GM03348 (cell line): Measurements from ENCODE around the gene ZNF425.
"Not testable (repeated sequence)": the region's sequence is repeated elsewhere in the genome, so short reads cannot be mapped to it uniquely, and the experiment has no call there.

Experiments
- DNase-seq: peaks from one replicate; pipeline ENCODE4 v3.0.0; 2012; ENCODE audit warnings: low spot score

Gene ZNF425

GRCh38 chr7:149074116-149074885 lies 51.8 kb downstream of the ZNF425 start:
- DNase-seq = no peak

DNA sequence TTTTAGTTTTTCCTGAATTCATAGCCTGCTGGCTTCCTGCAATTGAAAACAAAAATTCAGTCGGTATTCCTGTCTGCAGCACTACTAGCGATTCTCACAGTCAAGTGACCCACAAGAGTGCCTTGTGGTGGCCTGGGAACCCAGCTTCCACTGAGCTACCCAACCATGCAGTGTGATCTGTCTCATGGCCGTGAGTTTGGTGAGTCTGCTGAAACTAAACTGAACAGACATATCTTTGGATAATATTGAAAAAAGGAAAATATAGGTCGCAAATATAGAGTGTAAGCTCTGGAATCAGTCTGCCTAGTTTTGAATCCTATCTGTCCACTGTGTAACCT lies 53.7 kb downstream of the ZNF425 start:
- DNase-seq = no peak

DNA sequence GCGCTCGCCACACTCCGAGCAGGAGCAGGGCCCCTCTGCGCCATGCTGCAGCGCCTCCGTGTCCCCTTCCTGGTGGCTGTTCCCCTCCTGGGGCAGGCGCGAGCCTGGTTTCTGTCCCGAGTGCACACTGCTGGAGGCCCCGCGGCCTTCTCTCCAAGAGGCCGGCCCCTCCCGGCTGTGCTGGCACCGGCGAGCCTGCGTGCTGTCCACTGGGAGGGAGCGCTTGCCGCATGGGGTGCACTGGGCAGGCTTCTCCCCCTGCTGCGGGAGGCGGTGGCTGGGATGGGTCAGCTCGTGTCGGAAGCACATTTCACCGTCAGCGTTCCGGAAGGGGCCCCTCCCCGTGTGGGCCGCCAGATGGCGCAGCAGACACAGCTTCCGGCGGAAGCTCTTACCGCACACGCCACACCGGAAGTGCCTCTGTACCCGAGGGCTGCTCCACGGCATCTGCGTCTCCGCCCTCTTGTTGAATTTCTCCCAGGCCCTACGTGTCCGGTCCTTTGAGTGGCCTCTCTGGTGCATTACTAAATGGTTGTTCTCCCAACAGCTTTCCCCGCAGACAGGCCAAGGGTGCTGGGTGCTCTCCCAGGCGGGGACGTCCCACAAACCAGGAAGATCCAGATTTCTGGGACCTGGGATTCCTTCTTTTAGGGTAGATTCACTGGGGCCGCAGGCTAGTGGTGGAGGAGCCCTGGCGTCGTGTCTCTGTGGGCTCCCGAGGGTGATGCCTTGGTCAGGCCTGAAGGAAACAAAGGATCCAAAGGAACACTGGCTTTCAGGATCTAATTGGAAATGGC lies 54.3 kb downstream of the ZNF425 start:
- DNase-seq = no peak

- no peak for DNase-seq
Measured at GRCh38 chr7:149071182-149071635, 54.9 kb downstream of the ZNF425 start.

DNA sequence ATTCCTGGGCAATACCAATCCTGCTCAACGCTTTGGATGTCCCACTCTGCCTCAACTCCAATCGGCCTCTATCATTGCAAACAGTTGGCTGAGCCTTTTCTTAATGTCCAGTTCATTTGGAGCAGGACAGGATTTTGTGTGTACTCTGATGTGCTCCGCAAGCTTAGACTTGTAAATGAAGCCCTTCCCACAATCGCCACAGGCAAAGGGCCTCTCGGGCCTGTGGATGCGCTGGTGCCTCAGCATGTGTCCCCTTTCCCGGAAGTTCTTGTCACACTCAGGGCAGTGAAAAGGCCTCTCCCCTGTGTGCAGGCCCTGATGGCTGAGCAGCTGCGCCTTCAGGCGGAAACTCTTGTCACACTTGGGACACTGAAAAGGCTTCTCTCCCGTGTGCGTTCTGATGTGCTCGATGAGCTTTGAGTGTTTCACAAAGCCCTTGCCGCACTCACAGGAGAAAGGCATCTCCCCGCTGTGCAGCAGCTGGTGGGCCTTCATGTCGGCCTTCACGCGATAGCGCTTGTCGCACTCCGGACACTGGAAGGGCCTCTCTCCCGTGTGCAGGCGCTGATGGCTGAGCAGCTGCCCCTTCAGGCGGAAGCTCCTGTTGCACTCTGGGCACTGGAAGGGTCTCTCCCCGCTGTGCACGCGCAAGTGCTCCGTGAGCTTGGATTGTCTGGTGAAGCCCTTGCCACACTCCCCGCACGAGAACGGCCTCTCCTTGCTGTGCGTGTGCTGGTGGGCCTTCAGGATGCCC lies 55.6 kb downstream of the ZNF425 start:
- no peak for DNase-seq

DNA sequence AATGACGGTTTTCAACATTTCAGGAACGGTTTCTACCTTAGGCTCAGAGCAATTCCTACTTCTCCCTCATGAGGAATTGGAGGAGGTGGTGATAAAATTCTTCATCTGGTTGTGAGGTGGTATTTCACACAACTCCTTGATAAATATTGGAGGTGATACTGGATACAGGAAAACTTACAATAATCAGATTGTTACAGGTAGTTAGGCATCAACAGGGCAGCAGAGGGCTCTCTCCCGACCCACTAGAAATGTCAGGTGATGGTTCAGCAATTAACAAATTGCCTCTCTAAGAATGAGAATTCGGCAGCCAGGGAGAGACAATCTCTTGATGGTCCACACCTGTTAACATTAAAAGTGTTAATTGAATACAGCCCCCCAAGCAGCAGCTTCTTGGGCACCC lies 58.3 kb downstream of the ZNF425 start:
- no peak for DNase-seq

DNA sequence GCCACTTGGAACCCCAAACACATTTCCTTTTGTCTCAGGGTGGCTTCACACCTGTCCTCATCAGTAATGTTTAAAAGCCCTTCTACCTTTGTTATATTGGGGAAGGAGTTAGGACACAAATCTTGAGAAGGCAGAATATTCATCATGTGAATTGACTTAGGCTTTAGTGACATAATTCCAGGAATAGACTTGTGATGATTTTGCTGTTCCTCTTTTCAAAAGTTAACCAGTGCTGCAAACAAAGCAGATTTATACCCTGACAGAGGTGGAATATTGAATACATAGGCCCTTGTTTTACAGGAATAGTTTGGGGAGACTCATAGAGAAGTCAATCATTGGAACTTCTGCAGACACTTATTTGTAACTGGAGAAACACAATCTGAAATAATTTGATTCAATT lies 62.6 kb downstream of the ZNF425 start:
- no peak for DNase-seq

- DNase-seq = not testable (repeated sequence)
Measured at GRCh38 chr7:149062217-149062899, 63.8 kb downstream of the ZNF425 start.

DNA sequence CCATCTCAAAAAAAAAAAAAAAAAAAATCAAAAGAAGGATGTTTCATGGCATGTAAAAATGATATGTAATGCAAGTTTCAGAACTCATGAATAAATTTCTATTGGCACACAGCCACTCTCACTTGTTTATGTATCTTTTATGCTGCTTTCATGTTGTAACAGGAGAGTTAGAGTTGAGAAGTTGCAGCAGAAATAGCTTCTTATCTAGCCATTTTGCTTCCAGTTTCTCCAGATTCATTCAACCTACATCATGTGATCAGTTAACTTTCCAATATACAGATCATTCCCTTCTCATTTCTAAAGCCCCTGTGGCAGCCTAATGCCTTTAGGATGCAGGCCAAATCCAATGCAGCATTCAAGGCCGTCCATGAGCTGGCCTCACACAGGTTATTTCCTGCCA lies 66.0 kb downstream of the ZNF425 start:
- no peak for DNase-seq

DNA sequence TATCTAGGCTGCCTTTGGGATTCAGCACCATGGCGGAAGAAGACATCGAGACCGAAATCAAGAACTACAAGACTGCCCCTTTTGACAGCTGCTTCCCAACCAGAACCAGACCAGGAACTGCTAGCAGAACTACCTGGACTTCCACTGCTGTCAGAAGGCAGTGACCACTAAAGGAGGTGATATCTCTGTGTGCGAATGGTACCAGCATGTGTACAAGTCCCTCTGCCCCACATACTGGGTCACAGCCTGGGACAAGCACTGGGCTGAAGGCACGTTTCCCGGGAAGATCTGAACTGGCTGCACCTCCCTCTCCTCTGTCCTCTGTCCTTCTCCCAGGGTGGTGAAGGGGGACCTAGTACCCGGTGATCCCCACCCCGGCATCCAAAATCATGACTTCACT lies 72.2 kb downstream of the ZNF425 start:
- DNase-seq = no peak

DNA sequence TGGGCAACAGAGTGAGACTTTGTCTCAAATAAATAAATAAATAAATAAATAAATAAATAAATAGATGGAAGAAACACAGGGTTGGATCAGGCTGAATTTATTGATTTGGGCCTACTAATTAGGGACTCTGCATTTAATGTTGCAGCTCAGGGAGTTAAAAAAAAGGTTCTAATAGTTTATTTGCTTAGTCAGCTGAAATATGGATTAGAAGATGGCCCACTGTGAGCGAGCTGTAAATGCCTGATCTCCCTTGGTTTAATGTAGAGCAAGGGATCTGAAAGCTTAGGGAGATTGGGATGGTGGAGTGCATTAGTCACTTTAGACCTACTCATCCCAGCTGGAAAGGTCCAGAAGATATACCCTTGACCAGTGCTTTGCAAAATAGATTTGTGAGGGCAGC lies 72.7 kb downstream of the ZNF425 start:
- DNase-seq = no peak
